ENCODE measurements around the gene MTCL1.

Gene MTCL1

GRCh38 chr18:8835521-8835953, 130.2 kb downstream of the MTCL1 start:
- no peak for DNase-seq (ENCODE audit: low read depth)

- no peak for DNase-seq (ENCODE audit: low read depth)
Measured at GRCh38 chr18:8839281-8839680, 133.9 kb downstream of the MTCL1 start.

GRCh38 chr18:8841781-8842485, 136.6 kb downstream of the MTCL1 start:
- no peak for DNase-seq (ENCODE audit: low read depth)

- DNase-seq (ENCODE audit: low read depth): no peak
Measured at GRCh38 chr18:8842506-8842905, 137.2 kb downstream of the MTCL1 start.

GRCh38 chr18:8843005-8843404, 137.6 kb downstream of the MTCL1 start:
- DNase-seq (ENCODE audit: low read depth): no peak

- no peak for DNase-seq (ENCODE audit: low read depth)
Measured at GRCh38 chr18:8844721-8845148, 139.4 kb downstream of the MTCL1 start.

- DNase-seq (ENCODE audit: low read depth): no peak
Measured at GRCh38 chr18:8845506-8845905, 140.2 kb downstream of the MTCL1 start.

- DNase-seq (ENCODE audit: low read depth): no peak
Measured at GRCh38 chr18:8847066-8847755, 141.9 kb downstream of the MTCL1 start.

- DNase-seq (ENCODE audit: low read depth): no peak
Measured at GRCh38 chr18:8847900-8848299, 142.5 kb downstream of the MTCL1 start.

GRCh38 chr18:8848541-8848940, 143.2 kb downstream of the MTCL1 start:
- DNase-seq (ENCODE audit: low read depth): no peak

- no peak for DNase-seq (ENCODE audit: low read depth)
Measured at GRCh38 chr18:8849696-8850095, 144.3 kb downstream of the MTCL1 start.

GRCh38 chr18:8851659-8852058, 146.3 kb downstream of the MTCL1 start:
- no peak for DNase-seq (ENCODE audit: low read depth)

GRCh38 chr18:8854550-8854949, 149.2 kb downstream of the MTCL1 start:
- no peak for DNase-seq (ENCODE audit: low read depth)

- no peak for DNase-seq (ENCODE audit: low read depth)
Measured at GRCh38 chr18:8854962-8855361, 149.6 kb downstream of the MTCL1 start.

GRCh38 chr18:8856212-8856611, 150.9 kb downstream of the MTCL1 start:
- no peak for DNase-seq (ENCODE audit: low read depth)

GRCh38 chr18:8856769-8857393, 151.5 kb downstream of the MTCL1 start:
- no peak for DNase-seq (ENCODE audit: low read depth)

- DNase-seq (ENCODE audit: low read depth): no peak
Measured at GRCh38 chr18:8857806-8858205, 152.4 kb downstream of the MTCL1 start.

- DNase-seq (ENCODE audit: low read depth): no peak
Measured at GRCh38 chr18:8858888-8859511, 153.6 kb downstream of the MTCL1 start.

GRCh38 chr18:8860845-8861642, 155.7 kb downstream of the MTCL1 start:
- DNase-seq (ENCODE audit: low read depth): no peak

GRCh38 chr18:8863427-8863826, 158.1 kb downstream of the MTCL1 start:
- DNase-seq (ENCODE audit: low read depth): no peak

- DNase-seq (ENCODE audit: low read depth): no peak
Measured at GRCh38 chr18:8865934-8866333, 160.6 kb downstream of the MTCL1 start.

GRCh38 chr18:8866679-8867078, 161.3 kb downstream of the MTCL1 start:
- DNase-seq (ENCODE audit: low read depth): no peak

Data from activated T-cell treated with anti-CD3 and anti-CD28 coated beads for 24 hours (primary cell).